ENCODE measurements around the gene NUP160. TPM values are rescaled to one million over a fixed set of nuclear protein-coding genes. Genes with fewer than 3 reads are reported as not detected.
"Not testable (repeated sequence)": the region's sequence is repeated elsewhere in the genome, so short reads cannot be mapped to it uniquely, and the experiment has no call there.

NUP160 gene
- total RNA-seq, 1 experiment from 2014 or later, result 89.9 TPM

DNA sequence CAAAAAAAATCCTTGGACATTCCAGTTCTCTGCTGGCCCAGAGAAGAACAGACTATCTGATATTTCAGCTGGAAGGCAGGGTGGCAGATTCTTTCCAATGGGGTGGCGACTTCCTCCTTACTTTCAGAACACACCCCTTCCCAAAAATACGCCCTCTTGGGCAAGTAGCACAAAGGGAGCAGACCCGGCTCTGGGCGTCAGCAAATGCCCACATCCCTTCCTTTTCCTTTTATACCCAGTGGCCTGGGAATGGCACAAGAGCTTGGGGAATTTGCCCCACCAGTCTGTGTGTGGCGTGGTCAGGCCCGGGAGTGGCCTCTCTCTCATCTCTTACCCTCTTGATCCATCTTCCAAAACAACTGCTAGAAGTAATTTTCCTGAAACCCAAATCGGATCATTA, 33.0 kb upstream of the NUP160 start:
- ChIA-PET POLR2A (no interaction called here), CTCF (interaction anchor here (0.6 to 1.1 kb wide), 2 partner anchors 16 to 178 kb away, joined by 3 read pairs; no protein-coding TSS in a partner anchor)
- TF ChIP-seq ZNF396 (CRISPR knock-in tag; IDR thresholded peaks at IDR 0.05; ENCODE audit: borderline replicate concordance) (no peak), ETV6 (CRISPR knock-in tag; IDR thresholded peaks at IDR 0.05) (no peak), RORB (CRISPR knock-in tag; IDR thresholded peaks at IDR 0.05) (no peak), ZNF317 (CRISPR knock-in tag; IDR thresholded peaks at IDR 0.05; ENCODE audit: borderline replicate concordance, low read depth) (no peak), NR2C2 (CRISPR knock-in tag; IDR thresholded peaks at IDR 0.05) (no peak), JUN (CRISPR knock-in tag; IDR thresholded peaks at IDR 0.05) (no peak), ZNF121 (CRISPR knock-in tag; IDR thresholded peaks at IDR 0.05) (no peak), IRF2 (CRISPR knock-in tag; IDR thresholded peaks at IDR 0.05; ENCODE audit: borderline replicate concordance, low read depth) (no peak), FOXJ3 (CRISPR knock-in tag; IDR thresholded peaks at IDR 0.05; ENCODE audit: borderline replicate concordance) (no peak)
- TF ChIP-seq, protein P1, sequence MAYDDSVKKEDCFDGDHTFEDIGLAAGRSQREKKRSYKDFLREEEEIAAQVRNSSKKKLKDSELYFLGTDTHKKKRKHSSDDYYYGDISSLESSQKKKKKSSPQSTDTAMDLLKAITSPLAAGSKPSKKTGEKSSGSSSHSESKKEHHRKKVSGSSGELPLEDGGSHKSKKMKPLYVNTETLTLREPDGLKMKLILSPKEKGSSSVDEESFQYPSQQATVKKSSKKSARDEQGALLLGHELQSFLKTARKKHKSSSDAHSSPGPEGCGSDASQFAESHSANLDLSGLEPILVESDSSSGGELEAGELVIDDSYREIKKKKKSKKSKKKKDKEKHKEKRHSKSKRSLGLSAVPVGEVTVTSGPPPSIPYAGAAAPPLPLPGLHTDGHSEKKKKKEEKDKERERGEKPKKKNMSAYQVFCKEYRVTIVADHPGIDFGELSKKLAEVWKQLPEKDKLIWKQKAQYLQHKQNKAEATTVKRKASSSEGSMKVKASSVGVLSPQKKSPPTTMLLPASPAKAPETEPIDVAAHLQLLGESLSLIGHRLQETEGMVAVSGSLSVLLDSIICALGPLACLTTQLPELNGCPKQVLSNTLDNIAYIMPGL (CRISPR knock-in tag; IDR thresholded peaks at IDR 0.05), result no peak
- TF ChIP-seq, protein P2, sequence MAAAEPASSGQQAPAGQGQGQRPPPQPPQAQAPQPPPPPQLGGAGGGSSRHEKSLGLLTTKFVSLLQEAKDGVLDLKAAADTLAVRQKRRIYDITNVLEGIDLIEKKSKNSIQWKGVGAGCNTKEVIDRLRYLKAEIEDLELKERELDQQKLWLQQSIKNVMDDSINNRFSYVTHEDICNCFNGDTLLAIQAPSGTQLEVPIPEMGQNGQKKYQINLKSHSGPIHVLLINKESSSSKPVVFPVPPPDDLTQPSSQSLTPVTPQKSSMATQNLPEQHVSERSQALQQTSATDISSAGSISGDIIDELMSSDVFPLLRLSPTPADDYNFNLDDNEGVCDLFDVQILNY (CRISPR knock-in tag; IDR thresholded peaks at IDR 0.05), result no peak
- TF ChIP-seq, protein P3, sequence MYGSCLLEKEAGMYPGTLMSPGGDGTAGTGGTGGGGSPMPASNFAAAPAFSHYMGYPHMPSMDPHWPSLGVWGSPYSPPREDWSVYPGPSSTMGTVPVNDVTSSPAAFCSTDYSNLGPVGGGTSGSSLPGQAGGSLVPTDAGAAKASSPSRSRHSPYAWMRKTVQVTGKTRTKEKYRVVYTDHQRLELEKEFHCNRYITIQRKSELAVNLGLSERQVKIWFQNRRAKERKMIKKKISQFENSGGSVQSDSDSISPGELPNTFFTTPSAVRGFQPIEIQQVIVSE (CRISPR knock-in tag; IDR thresholded peaks at IDR 0.05; ENCODE audit: borderline replicate concordance), result no peak
- TF ChIP-seq, protein P4, sequence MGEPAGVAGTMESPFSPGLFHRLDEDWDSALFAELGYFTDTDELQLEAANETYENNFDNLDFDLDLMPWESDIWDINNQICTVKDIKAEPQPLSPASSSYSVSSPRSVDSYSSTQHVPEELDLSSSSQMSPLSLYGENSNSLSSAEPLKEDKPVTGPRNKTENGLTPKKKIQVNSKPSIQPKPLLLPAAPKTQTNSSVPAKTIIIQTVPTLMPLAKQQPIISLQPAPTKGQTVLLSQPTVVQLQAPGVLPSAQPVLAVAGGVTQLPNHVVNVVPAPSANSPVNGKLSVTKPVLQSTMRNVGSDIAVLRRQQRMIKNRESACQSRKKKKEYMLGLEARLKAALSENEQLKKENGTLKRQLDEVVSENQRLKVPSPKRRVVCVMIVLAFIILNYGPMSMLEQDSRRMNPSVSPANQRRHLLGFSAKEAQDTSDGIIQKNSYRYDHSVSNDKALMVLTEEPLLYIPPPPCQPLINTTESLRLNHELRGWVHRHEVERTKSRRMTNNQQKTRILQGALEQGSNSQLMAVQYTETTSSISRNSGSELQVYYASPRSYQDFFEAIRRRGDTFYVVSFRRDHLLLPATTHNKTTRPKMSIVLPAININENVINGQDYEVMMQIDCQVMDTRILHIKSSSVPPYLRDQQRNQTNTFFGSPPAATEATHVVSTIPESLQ (CRISPR knock-in tag; IDR thresholded peaks at IDR 0.05), result no peak
- H3K4me1 Mint-ChIP-seq, result no peaks in the 10 kb centered on the region
- H3K4me3 Mint-ChIP-seq, result no peak overlapping the region
- peaks cover 8% of the 10 kb centered on the region for H3K36me3 Mint-ChIP-seq
- ATAC-seq (no peak), DNase-seq (ENCODE audit: low spot score) (no peak)
- H3K27ac Mint-ChIP-seq, result no peak overlapping the region
- peaks cover 7% of the 10 kb centered on the region for H3K27me3 Mint-ChIP-seq (ENCODE audit: low read depth)
- H3K9me3 Mint-ChIP-seq, result peaks cover 26% of the 10 kb centered on the region

DNA sequence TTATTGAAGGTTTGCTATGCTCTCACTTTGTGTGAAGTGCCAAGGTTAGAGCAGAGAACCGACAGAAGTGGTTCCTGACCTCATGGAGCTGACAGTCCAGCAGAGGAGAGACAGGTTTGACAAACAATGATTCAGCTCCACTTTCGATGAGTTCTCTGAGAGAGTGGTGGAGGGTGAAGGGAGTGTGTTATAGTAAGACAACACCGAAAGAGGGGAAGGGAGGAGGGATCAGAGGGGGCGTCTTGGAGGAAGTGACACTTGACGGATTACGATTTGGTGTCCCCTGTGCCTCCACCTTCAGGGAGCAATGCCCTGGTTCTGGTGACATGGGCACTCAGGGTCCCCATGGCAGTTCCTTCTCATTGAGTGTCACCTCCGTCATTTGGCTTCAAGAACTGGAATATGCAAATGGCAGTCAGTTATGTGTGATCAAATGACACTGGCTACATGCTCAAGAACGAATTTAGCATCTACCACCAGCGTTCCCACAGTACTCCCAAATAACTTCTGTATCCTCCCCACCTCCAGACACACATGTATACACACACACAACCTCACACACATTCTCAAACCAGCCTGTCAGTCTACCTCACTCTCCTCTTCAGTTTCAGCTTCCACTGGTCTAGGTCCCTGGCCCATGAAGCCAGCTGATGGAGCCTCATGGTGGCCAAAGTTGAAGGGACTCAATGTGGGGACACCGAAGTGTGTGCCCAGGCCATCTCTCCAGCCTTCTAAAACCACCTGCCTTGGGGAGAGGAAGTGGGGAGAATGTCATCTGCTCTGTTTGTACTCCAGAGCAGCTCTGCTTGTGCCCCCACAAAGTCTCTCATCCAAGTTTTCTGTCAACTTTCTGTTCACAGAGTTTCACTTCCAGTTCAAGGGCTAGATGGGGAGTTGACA, 31.4 kb upstream of the NUP160 start:
- peaks cover 35% of the 10 kb centered on the region for H3K9me3 Mint-ChIP-seq
- no peak overlapping the region for H3K27ac Mint-ChIP-seq
- TF ChIP-seq, protein P4 (CRISPR knock-in tag; IDR thresholded peaks at IDR 0.05), result no peak
- no peaks in the 10 kb centered on the region for H3K4me1 Mint-ChIP-seq
- ChIA-PET CTCF (no interaction called here), POLR2A (no interaction called here)
- H3K27me3 Mint-ChIP-seq (ENCODE audit: low read depth), result peaks cover 8% of the 10 kb centered on the region
- no peak overlapping the region for H3K4me3 Mint-ChIP-seq
- peaks cover 17% of the 10 kb centered on the region for H3K36me3 Mint-ChIP-seq
- DNase-seq (ENCODE audit: low spot score) (no peak), ATAC-seq (no peak)

DNA sequence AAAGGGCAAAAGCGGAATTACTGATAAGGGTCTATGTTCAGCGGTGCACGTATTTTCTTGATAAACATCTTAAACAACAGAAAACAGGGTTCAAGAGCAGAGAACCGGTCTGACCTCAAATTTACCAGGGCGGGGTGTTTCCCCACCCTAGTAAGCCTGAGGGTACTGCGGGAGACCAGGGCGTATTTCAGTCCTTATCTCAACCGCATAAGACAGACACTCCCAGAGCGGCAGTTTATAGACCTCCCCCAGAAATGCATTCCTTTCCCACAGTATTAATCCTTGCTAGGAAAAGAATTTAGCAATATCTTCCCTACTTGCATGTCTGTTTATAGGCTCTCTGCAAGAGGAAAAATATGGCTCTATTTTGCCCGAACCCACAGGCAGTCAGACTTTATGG, 27.7 kb upstream of the NUP160 start:
- H3K9me3 Mint-ChIP-seq, result peaks cover 40% of the 10 kb centered on the region
- POLR2A ChIA-PET; H3K4me1 Mint-ChIP-seq; ATAC-seq; CTCF ChIA-PET; H3K27me3 Mint-ChIP-seq (ENCODE audit: low read depth); H3K27ac Mint-ChIP-seq; H3K4me3 Mint-ChIP-seq: not testable (repeated sequence)
- H3K36me3 Mint-ChIP-seq, result peaks cover 21% of the 10 kb centered on the region
- DNase-seq (ENCODE audit: low spot score), result peak; percentile 19
